HG03095 (cell line): Measurements from ENCODE around the gene OR51I2.

Experiments used
- ATAC-seq: cut with Tn5 transposase; IDR thresholded peaks from one replicate; pipeline ENCODE4 v1.9.1; 2021; ENCODE audit warnings: moderate library complexity; ENCODE audit not compliant: unreplicated experiment

Gene OR51I2

GRCh38 chr11:5505363-5506048 lies 56.4 kb downstream of the OR51I2 start:
- no peak for ATAC-seq
